HG02840 (cell line): ENCODE measurements around the gene HOXD8.

ENCODE experiments used
- ATAC-seq: cut with Tn5 transposase; IDR thresholded peaks from one replicate; pipeline ENCODE4 v1.9.1; 2021; ENCODE audit warnings: mild to moderate bottlenecking, moderate library complexity, moderate number of reproducible peaks; ENCODE audit not compliant: unreplicated experiment, low FRiP score

Gene HOXD8

DNA sequence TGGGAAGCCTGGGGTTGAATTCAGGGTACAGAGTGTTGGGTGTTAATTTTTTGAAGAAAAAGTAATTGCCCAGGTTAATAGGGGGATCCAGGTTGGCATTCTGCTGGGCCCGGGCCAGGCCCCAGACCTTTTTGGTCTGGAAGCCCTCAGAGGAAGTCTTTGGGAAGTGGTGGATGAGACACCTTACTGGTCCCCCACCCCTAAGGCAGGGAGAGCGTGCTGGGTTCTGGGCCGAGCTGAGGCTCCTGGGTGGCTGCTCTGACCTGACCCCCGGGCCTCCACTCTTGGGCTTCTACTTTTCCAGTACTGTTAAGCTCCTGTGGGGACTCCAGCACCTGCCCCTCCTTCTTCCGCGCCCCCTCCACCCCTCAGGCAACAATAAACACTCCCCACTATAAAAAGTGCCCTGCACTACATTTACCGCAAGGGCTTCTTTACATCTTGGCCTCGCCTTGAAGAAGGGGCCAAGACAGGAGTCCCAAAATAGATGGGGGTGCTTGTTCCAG is 26.8 kb downstream of the HOXD8 start:
- no peak for ATAC-seq

DNA sequence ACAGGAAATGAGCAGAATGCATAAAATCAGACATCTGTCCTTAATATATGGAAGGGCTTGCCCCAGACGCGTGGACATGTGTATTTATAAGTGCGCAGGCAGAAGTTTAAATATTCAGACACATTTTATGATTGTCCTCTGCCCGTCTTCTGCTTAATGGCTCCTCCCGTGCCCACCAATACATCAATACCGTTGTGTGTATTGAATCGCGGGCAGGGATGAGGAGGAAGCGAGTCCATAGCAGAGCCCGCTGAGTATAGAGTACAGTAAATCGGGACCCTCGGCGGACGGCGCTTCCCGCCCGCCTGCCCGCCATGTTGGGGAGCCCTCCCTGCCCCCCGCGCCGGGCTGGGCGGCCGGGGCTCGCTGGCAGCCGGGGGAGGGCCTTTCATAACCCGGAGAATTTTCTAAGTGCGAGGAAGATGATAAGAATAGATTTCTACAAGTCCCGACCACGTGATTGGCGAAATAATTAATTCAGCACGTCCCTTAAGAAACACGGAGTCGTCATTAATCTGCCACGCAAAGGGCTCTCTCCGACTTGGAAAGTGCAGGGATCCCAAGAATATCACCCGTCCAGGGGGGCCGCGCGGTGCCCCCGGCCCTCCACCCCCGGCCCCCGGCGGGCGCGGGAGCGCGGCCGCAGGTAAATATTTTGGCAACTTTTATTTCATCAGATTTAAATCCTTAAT is 27.4 kb downstream of the HOXD8 start, which contains the start of gene HOXD3:
TSS of gene HOXD3 (plus strand) at position 501 of the 692 bp plus-strand sequence. CDS start 11,808 bp downstream, outside the sequence.
- no peak for ATAC-seq

DNA sequence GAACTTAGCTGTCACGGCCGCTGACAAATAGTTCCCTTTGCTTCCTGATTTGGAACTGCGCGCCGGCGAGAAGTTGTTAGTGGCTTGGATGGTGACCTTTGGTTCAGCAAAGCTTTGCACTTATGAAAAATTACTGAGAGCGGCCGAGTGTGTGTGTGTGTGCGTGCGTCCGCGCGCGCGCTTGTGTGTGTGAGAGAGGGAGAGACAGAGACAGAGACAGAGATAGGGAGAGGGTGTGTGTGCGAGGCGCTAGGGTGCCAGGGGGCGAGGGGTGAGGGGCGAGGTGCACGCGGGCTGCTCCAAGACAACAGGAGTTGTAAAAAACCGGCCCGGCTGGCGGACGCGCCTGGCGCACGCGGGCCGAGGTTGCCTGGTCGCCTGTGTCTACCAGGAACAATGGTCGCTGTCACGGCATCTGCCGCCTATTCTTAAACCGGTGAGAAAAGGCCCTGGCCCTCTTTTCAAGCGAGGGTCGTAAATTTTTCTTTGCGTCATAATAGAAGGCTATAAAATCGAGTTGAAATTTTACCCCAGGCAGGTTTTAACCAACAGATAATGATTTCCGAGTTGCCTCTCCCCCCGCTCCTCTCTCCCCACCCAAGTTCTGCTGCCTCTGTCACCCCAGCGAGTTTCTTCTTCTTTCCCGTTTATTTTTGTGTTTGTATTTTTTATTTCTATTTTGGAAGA is 28.1 kb downstream of the HOXD8 start:
- ATAC-seq = no peak

DNA sequence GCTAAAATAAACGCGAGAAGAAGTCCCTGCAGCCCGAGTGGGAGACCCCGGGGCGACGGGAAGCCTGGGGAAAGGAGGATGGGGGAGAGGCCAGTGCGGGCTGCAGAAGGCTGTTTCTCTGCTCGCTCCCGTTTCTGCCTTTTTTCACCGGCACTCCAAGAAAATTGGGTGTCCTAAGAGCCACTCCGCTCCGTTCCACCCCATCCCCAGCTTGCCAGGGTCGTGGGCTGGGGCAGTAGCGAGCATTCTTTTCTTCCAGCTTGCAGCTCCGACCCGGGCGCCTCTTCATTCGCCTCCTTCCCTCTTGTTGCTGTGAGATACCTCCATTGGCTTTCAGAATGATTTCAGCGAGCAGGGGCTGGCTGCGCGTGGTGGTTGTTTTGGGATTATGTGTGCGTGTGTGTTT is 28.7 kb downstream of the HOXD8 start:
- no peak for ATAC-seq

DNA sequence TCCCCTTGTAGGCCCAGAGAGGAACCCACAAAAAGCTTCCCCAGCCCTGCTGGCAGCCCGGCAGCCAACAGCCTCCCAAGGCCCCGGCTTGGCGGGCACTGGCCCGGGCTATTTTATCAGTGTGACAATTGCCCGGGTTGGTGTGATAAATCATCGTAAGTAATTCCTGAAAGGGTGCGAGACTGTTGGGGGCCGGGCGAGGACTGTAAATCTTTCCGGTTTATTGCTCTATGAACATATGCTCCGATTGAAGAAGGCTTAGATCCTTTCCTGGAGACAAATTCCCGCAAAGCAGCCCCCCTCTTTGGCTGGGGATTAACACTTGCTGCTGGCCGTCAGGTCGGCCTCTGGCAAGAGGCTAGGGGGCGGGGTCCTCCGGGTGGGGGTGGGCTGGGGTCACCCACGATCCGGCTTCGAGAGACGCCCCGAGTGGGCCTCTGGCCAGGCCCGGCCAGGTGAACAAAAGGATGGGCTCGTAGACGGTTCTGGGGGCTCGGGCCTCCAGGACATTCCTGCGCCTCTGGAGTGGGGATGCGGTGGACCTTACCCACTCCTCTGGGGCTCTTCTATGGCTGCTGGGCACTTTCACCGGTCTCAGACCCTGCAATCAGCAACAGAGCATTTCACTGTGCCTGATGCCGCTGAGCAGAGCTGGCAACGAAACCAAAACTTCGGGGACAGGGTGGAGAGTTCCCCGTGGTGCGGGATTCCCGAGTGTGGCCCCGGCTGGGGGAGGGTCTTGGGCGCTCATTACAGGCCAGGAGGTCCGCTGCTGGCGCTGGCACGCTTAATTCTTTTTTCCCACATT is 29.6 kb downstream of the HOXD8 start:
- no peak for ATAC-seq

DNA sequence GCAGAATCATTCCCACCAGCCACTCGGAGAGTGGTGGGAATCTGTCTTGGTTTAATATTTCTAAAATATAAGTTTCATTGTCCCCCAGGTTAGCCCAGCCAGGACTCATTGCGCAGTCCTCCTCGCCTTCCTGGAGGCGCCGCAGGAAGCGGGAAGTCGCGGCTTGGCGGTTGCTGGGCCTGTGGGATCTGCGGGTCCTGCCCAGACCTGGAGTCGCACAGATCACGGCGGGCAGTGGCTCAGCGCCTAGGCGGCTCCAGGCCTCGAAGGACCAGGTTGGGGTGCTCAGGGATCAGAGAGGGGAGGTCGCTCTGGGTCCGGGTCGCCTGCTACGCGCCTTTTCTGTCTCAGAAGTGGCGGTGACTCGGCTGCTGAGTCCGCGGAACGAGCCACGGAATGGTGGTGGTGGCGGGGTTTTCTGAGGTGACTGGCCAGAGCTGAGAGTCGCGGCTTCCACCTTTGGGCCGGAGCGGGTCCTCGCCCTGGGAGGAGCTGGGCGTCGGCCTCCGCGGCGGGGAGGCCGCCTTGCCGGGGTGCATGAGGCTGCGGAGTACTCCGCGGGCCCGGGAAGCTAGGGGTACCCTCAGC is 30.3 kb downstream of the HOXD8 start:
- ATAC-seq = no peak

DNA sequence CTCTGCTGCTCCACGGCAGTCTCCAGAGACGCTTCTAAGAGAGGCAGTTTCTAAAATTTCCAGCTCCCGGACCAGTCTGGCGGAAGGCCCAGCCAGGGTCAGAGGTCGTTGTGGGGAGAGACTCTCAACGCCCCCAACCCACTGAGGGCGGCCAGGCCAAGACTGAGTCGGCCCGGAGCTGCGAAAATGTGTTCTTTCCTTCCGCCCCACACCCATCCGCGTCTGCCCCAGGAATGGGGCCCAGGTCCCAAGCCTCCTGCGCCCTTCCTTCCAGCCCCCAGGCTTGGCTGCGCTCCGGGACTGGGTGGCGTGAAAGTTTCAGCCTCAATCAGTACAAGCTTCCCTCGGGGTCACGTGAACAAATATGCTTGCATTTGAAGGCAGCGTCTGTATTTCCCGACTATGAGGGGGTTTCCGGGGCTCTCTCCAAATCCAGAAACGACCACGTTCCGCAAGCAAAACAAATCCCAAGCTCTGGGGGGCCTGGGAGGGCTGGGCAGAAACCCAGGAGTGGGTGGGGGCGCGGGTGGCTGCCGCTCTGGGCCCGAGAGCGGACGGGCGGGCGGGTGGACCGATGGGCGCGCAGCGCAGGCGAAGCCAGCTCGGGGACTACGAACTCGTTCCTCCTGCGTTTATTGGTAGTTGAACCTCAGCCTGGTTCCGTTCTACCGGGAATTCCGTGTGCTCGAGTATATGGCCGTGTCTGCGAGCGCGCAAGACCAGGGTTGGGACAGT is 30.9 kb downstream of the HOXD8 start:
- no peak for ATAC-seq

DNA sequence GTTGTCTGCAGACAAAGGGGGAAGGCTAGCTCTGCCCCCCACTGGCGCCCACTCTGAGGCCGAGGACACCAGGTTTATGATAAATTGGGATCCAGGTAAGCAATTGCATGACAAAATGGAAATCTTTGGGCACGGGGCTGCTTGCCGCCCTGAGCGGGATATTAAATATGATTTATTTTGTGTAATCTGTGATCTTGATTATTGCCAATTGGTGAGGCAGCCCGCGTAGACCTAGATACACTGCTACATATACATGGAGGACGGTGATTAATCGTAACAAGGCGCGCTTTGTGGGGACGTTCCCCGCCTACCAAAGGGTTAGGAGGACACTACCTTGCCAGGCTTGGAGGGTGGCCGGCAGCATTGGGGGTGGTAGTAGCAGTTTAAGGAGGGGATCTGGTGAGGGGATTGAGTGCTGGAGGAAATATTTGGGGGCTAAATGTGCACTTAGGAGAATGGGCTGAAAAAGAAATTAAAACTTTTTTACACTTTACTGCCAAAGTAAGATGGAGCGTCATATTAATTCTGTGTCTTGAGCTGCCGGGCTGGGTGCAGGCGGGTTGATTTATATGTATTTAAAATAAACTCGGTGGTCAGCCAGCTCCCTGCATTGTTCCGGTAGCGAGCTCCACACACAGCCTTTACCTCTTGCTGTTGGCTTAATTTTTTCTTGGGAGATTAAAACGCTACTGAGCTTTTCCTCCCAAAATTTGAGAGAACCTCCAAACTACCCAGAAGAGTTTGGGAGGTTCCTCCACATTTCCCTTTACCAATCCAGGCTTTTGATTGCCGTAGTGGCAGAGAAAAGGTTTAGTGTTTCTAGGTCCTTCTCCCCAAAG is 31.7 kb downstream of the HOXD8 start:
- no peak for ATAC-seq

DNA sequence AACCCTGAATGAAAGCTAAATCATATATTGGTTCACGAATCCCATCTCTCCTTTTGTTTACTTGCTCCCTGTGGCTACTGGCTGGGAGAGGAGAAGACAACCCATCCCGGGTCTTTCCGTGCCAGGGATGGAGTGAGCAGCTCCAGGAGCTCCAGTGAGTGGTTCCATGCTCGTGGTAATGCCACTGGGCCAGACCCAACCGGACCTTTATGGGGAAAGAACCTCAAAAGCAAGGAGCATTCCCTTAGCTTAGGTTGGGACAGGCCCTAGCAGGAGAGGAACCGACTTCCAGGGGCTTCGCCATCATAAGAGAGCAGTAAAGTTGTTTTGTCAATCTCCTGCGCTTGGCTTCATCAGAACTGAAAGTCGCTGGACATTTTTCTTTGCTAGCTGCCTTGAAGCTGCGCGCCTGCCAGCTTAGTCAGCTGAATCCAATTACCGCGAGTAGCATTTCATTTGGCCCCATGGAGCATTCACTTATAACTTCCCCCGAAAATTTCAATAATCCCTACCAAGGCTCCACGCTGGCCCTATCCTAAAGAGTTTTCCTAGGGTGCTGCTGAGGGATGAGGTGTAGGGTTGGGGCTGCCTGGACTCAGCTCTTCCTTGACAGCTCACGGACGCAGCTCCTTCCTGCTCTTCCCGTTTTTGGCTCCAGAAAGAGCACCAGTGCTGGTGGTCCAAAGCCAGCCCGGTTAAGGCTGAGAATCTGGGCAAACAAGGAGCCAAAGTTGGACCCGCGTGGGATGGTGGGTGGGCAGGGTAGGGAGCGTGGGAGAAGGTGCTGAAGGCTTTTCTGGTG is 32.5 kb downstream of the HOXD8 start:
- no peak for ATAC-seq

DNA sequence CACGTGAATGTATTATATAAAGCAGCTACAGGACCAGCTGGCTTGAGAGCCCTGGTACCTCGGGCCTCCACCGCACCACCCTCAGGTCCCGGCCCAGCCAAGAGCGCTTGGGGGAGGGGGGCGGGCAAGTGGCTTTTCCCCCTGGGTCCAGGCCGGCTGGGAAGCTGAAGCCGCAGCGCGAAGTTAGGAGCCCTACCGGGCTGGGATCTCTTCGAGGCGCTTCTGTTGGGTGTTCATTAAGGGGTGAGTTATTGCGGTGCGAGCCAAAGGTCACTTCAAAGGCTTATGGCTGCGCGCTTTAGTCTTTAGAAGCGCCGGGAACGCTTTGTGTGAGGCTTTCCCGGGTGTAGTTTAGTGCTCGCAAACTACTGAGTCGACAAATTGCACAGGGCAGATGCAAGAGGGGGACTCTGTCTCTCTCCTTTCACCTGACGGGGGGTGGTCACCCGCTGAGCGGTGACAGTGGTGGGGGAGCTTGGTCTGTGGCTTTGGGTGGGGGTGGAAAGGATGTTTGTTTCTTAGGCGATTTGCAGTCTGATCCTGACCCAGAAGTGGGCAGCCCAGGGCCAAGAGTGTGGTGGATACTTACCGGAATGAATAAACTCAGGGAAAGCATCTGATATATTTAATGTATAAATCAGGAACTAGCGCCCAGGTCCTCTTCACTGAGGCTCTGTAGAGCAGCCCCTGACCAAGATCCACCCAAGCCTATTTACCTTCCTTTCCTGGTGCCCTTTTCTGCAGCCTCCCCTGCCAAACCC is 33.6 kb downstream of the HOXD8 start:
- ATAC-seq = no peak

DNA sequence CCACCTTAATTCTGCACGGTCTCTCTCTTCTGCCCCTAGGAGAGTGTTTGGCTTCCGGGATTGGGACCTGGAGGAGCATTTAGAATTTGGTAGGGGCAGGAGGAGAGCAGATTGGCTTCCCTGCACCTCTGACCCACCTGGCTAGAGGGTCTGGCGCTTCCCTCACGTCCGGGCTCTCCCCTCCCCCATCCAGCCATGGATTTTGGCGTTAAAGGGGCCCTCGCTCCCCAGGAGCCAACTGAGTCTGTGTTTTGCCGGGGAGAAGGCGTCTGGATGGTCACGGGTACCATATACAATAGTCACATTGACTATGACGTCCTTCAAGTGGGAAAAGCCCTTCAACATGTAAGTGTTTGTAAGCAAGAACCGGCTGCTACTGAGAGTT is 34.2 kb downstream of the HOXD8 start:
- ATAC-seq = no peak

DNA sequence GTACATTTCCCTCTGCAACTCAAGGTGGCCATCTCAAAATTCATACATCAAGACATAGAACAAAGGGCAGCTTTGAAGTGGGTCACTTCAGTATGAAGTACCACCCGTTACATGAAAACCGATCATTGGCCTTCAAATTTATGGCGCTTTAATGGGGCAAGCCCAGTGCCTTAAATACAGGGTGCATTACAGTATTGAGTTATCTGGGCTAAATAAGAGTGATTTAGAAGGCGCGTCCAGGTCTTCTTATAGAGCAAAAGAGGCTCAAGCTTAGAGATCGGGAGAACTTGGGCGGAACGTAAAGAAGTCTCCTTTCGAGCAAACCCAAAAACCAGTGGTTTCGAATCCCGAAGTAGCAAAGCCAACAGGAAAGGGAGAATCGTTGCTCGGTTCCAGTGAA is 34.7 kb downstream of the HOXD8 start:
- no peak for ATAC-seq

DNA sequence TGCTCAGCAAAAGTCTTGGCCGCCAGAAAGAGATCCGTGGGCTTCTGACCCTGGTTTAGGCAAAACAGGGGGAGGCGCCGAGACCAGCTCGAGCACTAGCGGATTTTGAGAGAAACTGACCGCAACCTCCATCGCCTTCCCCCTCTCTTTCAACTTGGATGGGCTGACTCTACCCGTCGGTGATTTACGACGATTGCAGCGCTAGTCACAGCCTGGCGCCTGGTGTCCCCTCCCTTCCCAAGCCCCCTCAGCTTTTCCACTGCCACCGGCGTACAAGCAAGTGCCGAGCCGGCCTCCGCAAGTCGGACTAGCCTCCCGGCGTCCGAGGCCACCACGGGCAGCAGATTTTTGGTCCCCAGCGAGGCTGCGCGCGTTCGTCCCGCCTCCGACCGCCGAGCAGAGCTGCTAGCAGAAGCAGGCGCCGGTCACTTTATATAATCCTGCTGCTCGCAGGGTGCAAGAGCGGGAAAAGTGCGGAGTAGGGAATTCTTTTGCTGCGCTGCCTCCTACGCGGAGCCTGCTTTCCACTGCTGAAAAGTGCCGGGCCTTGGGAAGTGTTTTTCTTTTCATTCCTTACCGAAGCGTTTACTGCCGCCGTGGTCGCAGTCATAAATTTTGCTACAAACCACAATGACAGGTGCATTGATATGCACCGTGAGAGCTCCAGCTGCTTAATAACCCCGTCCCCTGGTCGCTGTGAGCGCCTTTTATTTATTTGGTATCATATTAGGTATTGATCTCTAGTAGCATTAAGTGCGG is 35.3 kb downstream of the HOXD8 start:
- ATAC-seq = no peak

DNA sequence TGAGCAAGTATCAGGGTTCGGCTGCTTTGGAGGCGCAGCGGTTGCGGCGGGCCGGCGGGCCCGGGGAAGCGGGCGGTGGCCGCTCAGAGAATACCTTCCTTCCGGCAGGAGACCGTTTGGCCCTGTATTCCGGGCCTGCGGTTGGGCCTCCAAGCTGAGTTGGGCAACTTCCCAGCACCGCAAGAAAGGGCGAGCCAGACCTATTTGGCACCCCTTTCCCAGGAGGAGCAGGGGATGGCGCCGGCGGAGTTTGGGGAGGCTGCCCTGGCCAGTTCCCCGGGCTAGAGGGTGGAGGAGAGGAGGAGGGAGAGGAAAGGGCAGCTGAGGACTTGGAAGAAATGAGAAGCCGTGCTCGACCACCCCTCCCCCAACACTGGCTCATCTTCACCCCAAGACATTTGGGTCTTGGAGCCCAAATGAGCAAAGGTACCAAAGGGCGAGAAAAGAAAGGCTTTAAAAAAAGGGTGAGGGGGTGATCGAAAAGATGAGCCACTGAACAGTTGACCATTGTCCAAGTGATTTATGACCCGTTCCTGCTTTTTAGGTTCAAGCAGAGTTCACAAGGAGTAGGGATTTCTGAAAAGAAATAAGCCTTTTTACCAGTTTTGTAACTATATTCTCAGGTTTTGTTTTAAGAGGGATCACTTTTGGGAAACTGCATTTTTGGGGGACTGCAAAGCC is 36.0 kb downstream of the HOXD8 start:
- ATAC-seq = no peak

DNA sequence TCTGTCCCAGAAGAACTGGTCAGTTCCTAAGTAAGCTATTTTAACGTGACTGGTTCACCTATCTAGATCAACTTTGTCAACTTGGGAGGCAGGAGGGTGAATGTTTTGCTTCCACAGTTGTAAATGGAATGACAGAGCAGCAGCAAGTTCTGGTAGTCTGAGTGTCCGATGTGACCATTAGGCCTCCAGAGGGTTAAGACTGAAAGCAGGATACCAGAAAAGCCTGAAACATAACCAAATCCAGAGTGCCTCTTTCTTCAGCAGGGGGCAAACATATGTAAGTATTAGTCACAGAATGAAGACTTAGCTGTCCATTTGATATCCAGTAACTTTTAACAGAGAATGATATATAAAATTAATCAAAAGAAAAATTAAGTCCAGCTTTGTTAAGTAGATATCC is 36.8 kb downstream of the HOXD8 start:
- ATAC-seq = no peak

DNA sequence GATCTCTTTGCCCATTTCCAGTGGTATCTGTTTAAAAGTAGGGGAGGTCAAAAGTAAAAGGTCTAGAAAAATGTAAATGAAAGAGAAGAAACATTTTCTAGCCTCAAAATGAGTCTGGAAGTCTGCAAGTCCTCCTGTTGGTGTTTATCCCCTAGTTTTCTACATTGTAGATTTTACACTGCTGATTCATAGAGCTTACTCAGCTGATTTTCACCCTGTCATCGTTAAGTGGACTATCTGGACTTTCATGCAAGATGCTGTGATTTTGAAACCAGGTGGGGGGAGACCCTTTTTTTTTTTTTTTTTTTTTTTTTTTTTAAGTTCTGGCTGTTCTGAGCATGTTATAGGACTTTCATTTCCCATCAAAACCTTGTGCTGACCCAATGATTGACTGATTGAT is 37.9 kb downstream of the HOXD8 start:
- ATAC-seq = no peak
